GM18867 (cell line): ENCODE measurements around the gene ALDH3B1.

Experiments used
- ATAC-seq: cut with Tn5 transposase; IDR thresholded peaks from one replicate; pipeline ENCODE4 v1.9.1; 2021; ENCODE audit warnings: mild to moderate bottlenecking, moderate library complexity; ENCODE audit not compliant: unreplicated experiment

Gene ALDH3B1

GRCh38 chr11:68027667-68028066, 17.5 kb downstream of the ALDH3B1 start:
- no peak for ATAC-seq

- no peak for ATAC-seq
Observed at GRCh38 chr11:68028802-68029545, 18.8 kb downstream of the ALDH3B1 start.

- peak; percentile 92 for ATAC-seq
Observed at GRCh38 chr11:68030318-68031143, 20.4 kb downstream of the ALDH3B1 start, which contains the start of gene NDUFS8. Gene NDUFS8 (plus strand): TSS chr11:68030681. CDS start chr11:68032152, 1,471 bp downstream.

GRCh38 chr11:68031144-68031464, 21.0 kb downstream of the ALDH3B1 start:
- ATAC-seq: no peak

GRCh38 chr11:68032003-68032402, 21.9 kb downstream of the ALDH3B1 start:
- ATAC-seq: no peak

GRCh38 chr11:68032997-68033707, 23.0 kb downstream of the ALDH3B1 start:
- ATAC-seq: no peak

GRCh38 chr11:68033708-68034045, 23.6 kb downstream of the ALDH3B1 start:
- ATAC-seq: no peak

- ATAC-seq: no peak
Observed at GRCh38 chr11:68035266-68035876, 25.2 kb downstream of the ALDH3B1 start.

- ATAC-seq: no peak
Observed at GRCh38 chr11:68036141-68036716, 26.1 kb downstream of the ALDH3B1 start.

- no peak for ATAC-seq
Observed at GRCh38 chr11:68036717-68037239, 26.7 kb downstream of the ALDH3B1 start.

GRCh38 chr11:68037411-68038225, 27.5 kb downstream of the ALDH3B1 start:
- ATAC-seq: no peak

GRCh38 chr11:68038226-68038717, 28.1 kb downstream of the ALDH3B1 start:
- no peak for ATAC-seq

GRCh38 chr11:68038718-68039525, 28.8 kb downstream of the ALDH3B1 start, which contains the start of gene TCIRG1:
Gene TCIRG1 (plus strand): TSS chr11:68039025. CDS start chr11:68041272, 2,247 bp downstream.
- ATAC-seq: peak; percentile 43

GRCh38 chr11:68039526-68040086, 29.5 kb downstream of the ALDH3B1 start:
- ATAC-seq: no peak

GRCh38 chr11:68040101-68040956, 30.2 kb downstream of the ALDH3B1 start:
- ATAC-seq: peak; percentile 47

- no peak for ATAC-seq
Observed at GRCh38 chr11:68040957-68041591, 30.9 kb downstream of the ALDH3B1 start.
